ENCODE measurements around the gene OS9.
"Not testable (repeated sequence)": the region's sequence is repeated elsewhere in the genome, so short reads cannot be mapped to it uniquely, and the experiment has no call there.

DNA sequence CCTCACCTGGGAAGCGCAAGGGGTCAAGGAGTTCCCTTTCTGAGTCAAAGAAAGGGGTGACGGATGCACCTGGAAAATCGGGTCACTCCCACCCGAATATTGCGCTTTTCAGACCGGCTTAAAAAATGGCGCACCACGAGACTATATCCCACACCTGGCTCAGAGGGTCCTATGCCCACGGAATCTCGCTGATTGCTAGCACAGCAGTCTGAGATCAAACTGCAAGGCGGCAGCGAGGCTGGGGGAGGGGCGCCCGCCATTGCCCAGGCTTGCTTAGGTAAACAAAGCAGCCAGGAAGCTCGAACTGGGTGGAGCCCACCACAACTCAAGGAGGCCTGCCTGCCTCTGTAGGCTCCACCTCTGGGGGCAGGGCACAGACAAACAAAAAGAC lies 47.3 kb upstream of the OS9 start:
- TF ChIP-seq, protein P1, sequence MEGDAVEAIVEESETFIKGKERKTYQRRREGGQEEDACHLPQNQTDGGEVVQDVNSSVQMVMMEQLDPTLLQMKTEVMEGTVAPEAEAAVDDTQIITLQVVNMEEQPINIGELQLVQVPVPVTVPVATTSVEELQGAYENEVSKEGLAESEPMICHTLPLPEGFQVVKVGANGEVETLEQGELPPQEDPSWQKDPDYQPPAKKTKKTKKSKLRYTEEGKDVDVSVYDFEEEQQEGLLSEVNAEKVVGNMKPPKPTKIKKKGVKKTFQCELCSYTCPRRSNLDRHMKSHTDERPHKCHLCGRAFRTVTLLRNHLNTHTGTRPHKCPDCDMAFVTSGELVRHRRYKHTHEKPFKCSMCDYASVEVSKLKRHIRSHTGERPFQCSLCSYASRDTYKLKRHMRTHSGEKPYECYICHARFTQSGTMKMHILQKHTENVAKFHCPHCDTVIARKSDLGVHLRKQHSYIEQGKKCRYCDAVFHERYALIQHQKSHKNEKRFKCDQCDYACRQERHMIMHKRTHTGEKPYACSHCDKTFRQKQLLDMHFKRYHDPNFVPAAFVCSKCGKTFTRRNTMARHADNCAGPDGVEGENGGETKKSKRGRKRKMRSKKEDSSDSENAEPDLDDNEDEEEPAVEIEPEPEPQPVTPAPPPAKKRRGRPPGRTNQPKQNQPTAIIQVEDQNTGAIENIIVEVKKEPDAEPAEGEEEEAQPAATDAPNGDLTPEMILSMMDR (IDR thresholded peaks at IDR 0.05; ENCODE audit: extremely low read depth in 1 of 2, insufficient read depth in 1 of 2, low read depth in 1 of 2, low read length in 2 of 2): not testable (repeated sequence)
- not testable (repeated sequence) for TF ChIP-seq FOS (IDR thresholded peaks at IDR 0.05; ENCODE audit: borderline replicate concordance, insufficient read depth, low read length); POLR2AphosphoS5 (IDR thresholded peaks at IDR 0.05; ENCODE audit: insufficient read depth, low read depth, low read length); POLR2A (IDR thresholded peaks at IDR 0.05; ENCODE audit: low read depth, low read length); JUN (IDR thresholded peaks at IDR 0.05; ENCODE audit: borderline replicate concordance, insufficient read depth, insufficient read length, low read depth); EZH2 (IDR thresholded peaks at IDR 0.05; ENCODE audit: borderline replicate concordance, low read depth, low read length, severe bottlenecking)
